ENCODE measurements around the gene LHCGR. TPM values are rescaled to one million over a fixed set of nuclear protein-coding genes. Genes with fewer than 3 reads are reported as not detected.

LHCGR gene
- total RNA-seq, 4 donors from 2014 or later: 0.63 to 10.5 (median 4.6) TPM

- H3K36me3 ChIP-seq: no peaks in the 10 kb centered on the region
- DNase-seq (ENCODE audit: low spot score in 2 of 2): no peak
- no peaks in the 10 kb centered on the region for H3K4me1 ChIP-seq
- H3K9me3 ChIP-seq: no peaks in the 10 kb centered on the region
- H3K27ac ChIP-seq: no peak overlapping the region
- H3K27me3 ChIP-seq: no peaks in the 10 kb centered on the region
- H3K4me3 ChIP-seq: no peak overlapping the region
- 67 to 100% methylated on average over 1 of the region's 1 CpG for WGBS, 2 donors
- TF ChIP-seq CTCF (IDR thresholded peaks at IDR 0.05) (no peak), EP300 (IDR thresholded peaks at IDR 0.05) (no peak), POLR2A (IDR thresholded peaks at IDR 0.05) (no peak)
Measured at GRCh38 chr2:48774251-48774650, 18.7 kb upstream of the LHCGR start.

- WGBS, 2 donors: 92 to 94% methylated on average over 4 of the region's 4 CpGs
- no peaks in the 10 kb centered on the region for H3K36me3 ChIP-seq
- H3K4me3 ChIP-seq: no peak overlapping the region
- H3K4me1 ChIP-seq: no peaks in the 10 kb centered on the region
- H3K9me3 ChIP-seq: no peaks in the 10 kb centered on the region
- no peak overlapping the region for H3K27ac ChIP-seq
- H3K27me3 ChIP-seq: no peaks in the 10 kb centered on the region
- DNase-seq (ENCODE audit: low spot score in 2 of 2): no peak
- no peak for TF ChIP-seq POLR2A (IDR thresholded peaks at IDR 0.05)
- no peak for TF ChIP-seq CTCF (IDR thresholded peaks at IDR 0.05)
- no peak for TF ChIP-seq EP300 (IDR thresholded peaks at IDR 0.05)
Measured at GRCh38 chr2:48771241-48772014, 15.9 kb upstream of the LHCGR start.

- DNase-seq (ENCODE audit: low spot score in 2 of 2): no peak
- 94 to 100% methylated on average over 1 of the region's 1 CpG for WGBS, 2 donors
- H3K36me3 ChIP-seq: no peaks in the 10 kb centered on the region
- H3K27ac ChIP-seq: no peak overlapping the region
- no peaks in the 10 kb centered on the region for H3K4me1 ChIP-seq
- no peak overlapping the region for H3K4me3 ChIP-seq
- peaks cover 0 to 5% (median 0%) of the 10 kb centered on the region in 4 donors for H3K9me3 ChIP-seq
- TF ChIP-seq POLR2A (IDR thresholded peaks at IDR 0.05) (no peak), CTCF (IDR thresholded peaks at IDR 0.05) (no peak), EP300 (IDR thresholded peaks at IDR 0.05) (no peak)
- no peaks in the 10 kb centered on the region for H3K27me3 ChIP-seq
Measured at GRCh38 chr2:48770181-48770580, 14.7 kb upstream of the LHCGR start.

- TF ChIP-seq POLR2A (IDR thresholded peaks at IDR 0.05) (no peak), EP300 (IDR thresholded peaks at IDR 0.05) (peak in 1 of 2 donors; percentile 47)
- no peaks in the 10 kb centered on the region for H3K36me3 ChIP-seq
- no peak overlapping the region for H3K27ac ChIP-seq
- H3K4me1 ChIP-seq: no peaks in the 10 kb centered on the region
- H3K4me3 ChIP-seq: no peak overlapping the region
- no peaks in the 10 kb centered on the region for H3K27me3 ChIP-seq
- H3K9me3 ChIP-seq: peaks cover 0 to 5% (median 0%) of the 10 kb centered on the region in 4 donors
- WGBS, 2 donors: 33 to 35% methylated on average over 3 of the region's 3 CpGs
- no peak for DNase-seq (ENCODE audit: low spot score in 2 of 2)
Measured at GRCh38 chr2:48768669-48769068, 13.1 kb upstream of the LHCGR start.

- H3K27ac ChIP-seq: no peak overlapping the region
- WGBS, 2 donors: 65 to 75% methylated on average over 8 of the region's 8 CpGs
- peaks cover 0 to 9% (median 1%) of the 10 kb centered on the region in 4 donors for H3K9me3 ChIP-seq
- no peaks in the 10 kb centered on the region for H3K36me3 ChIP-seq
- H3K4me3 ChIP-seq: no peak overlapping the region
- H3K4me1 ChIP-seq: no peaks in the 10 kb centered on the region
- no peak for TF ChIP-seq CTCF (IDR thresholded peaks at IDR 0.05)
- TF ChIP-seq POLR2A (IDR thresholded peaks at IDR 0.05): no peak
- TF ChIP-seq EP300 (IDR thresholded peaks at IDR 0.05): no peak
- no peaks in the 10 kb centered on the region for H3K27me3 ChIP-seq
- DNase-seq (ENCODE audit: low spot score in 2 of 2): no peak
Measured at GRCh38 chr2:48767330-48767729, 11.8 kb upstream of the LHCGR start.
